HG03460 (cell line): ENCODE measurements around the gene EVX1.

Experiments
- ATAC-seq: cut with Tn5 transposase; IDR thresholded peaks from one replicate; pipeline ENCODE4 v1.9.1; 2021; ENCODE audit not compliant: unreplicated experiment

EVX1 gene

GRCh38 chr7:27242555-27243339 is at the start of gene EVX1:
TSS of gene EVX1 (plus strand) at chr7:27242802. CDS start at chr7:27243031, 229 bp downstream.
- ATAC-seq, result no peak

GRCh38 chr7:27193335-27194001 is 49.1 kb upstream of the EVX1 start:
- no peak for ATAC-seq

- no peak for ATAC-seq
Measured at GRCh38 chr7:27194002-27194352, 48.6 kb upstream of the EVX1 start.

GRCh38 chr7:27194686-27195379 is 47.8 kb upstream of the EVX1 start:
- no peak for ATAC-seq

GRCh38 chr7:27196287-27196767 is 46.3 kb upstream of the EVX1 start:
- no peak for ATAC-seq

GRCh38 chr7:27197137-27198042 is 45.2 kb upstream of the EVX1 start:
- ATAC-seq, result no peak

- no peak for ATAC-seq
Measured at GRCh38 chr7:27198138-27198841, 44.3 kb upstream of the EVX1 start.

GRCh38 chr7:27198871-27199801 is 43.5 kb upstream of the EVX1 start:
- ATAC-seq, result no peak

GRCh38 chr7:27199849-27200760 is 42.5 kb upstream of the EVX1 start, which contains the start of gene HOXA13:
TSS of gene HOXA13 (minus strand) at chr7:27200091. CDS start at chr7:27200077, 14 bp downstream.
- ATAC-seq, result no peak

- ATAC-seq, result no peak
Measured at GRCh38 chr7:27200761-27201579, 41.6 kb upstream of the EVX1 start.

GRCh38 chr7:27201580-27202017 is 41.0 kb upstream of the EVX1 start:
- no peak for ATAC-seq

GRCh38 chr7:27202018-27202861 is 40.4 kb upstream of the EVX1 start:
- no peak for ATAC-seq

- ATAC-seq, result no peak
Measured at GRCh38 chr7:27202862-27203134, 39.8 kb upstream of the EVX1 start.

- no peak for ATAC-seq
Measured at GRCh38 chr7:27203365-27203953, 39.1 kb upstream of the EVX1 start.

- no peak for ATAC-seq
Measured at GRCh38 chr7:27203964-27204594, 38.5 kb upstream of the EVX1 start.
